H1 (cell line): ENCODE data around the gene SYCE3. TPM values are rescaled to one million over a fixed set of nuclear protein-coding genes. Genes with fewer than 3 reads are reported as not detected.

Source experiments
- CTCF ChIA-PET: fragments of 300-600 bp; sonication (Branson Sonifier 250); formaldehyde crosslinking; loops from one replicate; lab custom pipeline; 2021; ENCODE audit not compliant: partially characterized antibody; lab: Charles Lee
- POLR2A ChIA-PET: fragments of 300-600 bp; sonication (Branson Sonifier 250); formaldehyde crosslinking; loops from one replicate; lab custom pipeline; 2021; ENCODE audit warnings: inconsistent platforms; ENCODE audit not compliant: partially characterized antibody; lab: Charles Lee
- DNase-seq, 2 experiments: peaks; one replicate each; pipeline versions ENCODE4 v3.0.0 to v3.0.0-alpha.2; 2010 to 2022; ENCODE audit warnings: low spot score in 2 of 2, low read depth in 1 of 2, mixed read lengths in 1 of 2
- FAIRE-seq: peaks from 2 replicates; lab custom pipeline; 2011; peaks lifted over from hg19 to GRCh38; lab: Jason Lieb, UNC
- H2AFZ ChIP-seq: 2 replicates; pipeline ENCODE4 v1.8.1; 2012; ENCODE audit warnings: low read length, inconsistent platforms
- H2AK5ac ChIP-seq: 2 replicates; pipeline ENCODE4 v1.6.1; 2013; ENCODE audit warnings: low read depth, low read length
- H2BK120ac ChIP-seq: replicated peaks from 2 replicates; pipeline ENCODE3; 2013; ENCODE audit warnings: low read depth, low read length, inconsistent platforms
- H2BK12ac ChIP-seq: 2 replicates; pipeline ENCODE4 v1.6.1; 2013; ENCODE audit warnings: low read depth, low read length
- H2BK15ac ChIP-seq: 2 replicates; pipeline ENCODE4 v1.6.1; 2013; ENCODE audit warnings: low read length
- H2BK20ac ChIP-seq: 2 replicates; pipeline ENCODE4 v1.6.1; 2013; ENCODE audit warnings: low read length
- H2BK5ac ChIP-seq: 2 replicates; pipeline ENCODE4 v1.6.1; 2013; ENCODE audit warnings: low read depth, low read length
- H3K14ac ChIP-seq: 2 replicates; pipeline ENCODE4 v1.6.1; 2013; ENCODE audit warnings: inconsistent platforms; ENCODE audit not compliant: insufficient read length
- H3K18ac ChIP-seq: 2 replicates; pipeline ENCODE4 v1.6.1; 2013; ENCODE audit warnings: low read length; ENCODE audit errors: extremely low read depth
- H3K23ac ChIP-seq: 2 replicates; pipeline ENCODE4 v1.6.1; 2013; ENCODE audit warnings: inconsistent platforms; ENCODE audit not compliant: insufficient read length
- H3K23me2 ChIP-seq: 2 replicates; pipeline ENCODE4 v1.6.1; 2013; ENCODE audit warnings: low read depth, low read length
- H3K27ac ChIP-seq: 2 replicates; pipeline ENCODE4 v1.6.1; 2011; ENCODE audit warnings: low read depth, low read length, inconsistent platforms
- H3K27me3 ChIP-seq, 4 experiments: replicated peaks in 1 of 4; 1 replicate in 1 of 4; 2 replicates in 3 of 4; pipeline versions ENCODE4 v1.6.1 to v1.8.1; 2011 to 2013; ENCODE audit warnings: low read length in 3 of 4, mild to moderate bottlenecking in 3 of 4, inconsistent platforms in 2 of 4, mixed read lengths in 2 of 4, moderate library complexity in 1 of 4; ENCODE audit not compliant: control insufficient read depth in 3 of 4, insufficient read depth in 3 of 4; ENCODE audit errors: extremely low read depth in 1 of 4
- H3K36me3 ChIP-seq, 4 experiments: 2 replicates each; pipeline versions ENCODE4 v1.6.1 to v1.8.1; 2011 to 2013; ENCODE audit warnings: mild to moderate bottlenecking in 4 of 4, low read length in 3 of 4, moderate library complexity in 2 of 4, control low read depth in 1 of 4, inconsistent platforms in 1 of 4; ENCODE audit not compliant: insufficient read depth in 4 of 4, control insufficient read depth in 2 of 4
- H3K4ac ChIP-seq: replicated peaks from 2 replicates; pipeline ENCODE3; 2013; ENCODE audit warnings: low read length, low read depth, mixed read lengths, inconsistent platforms; ENCODE audit not compliant: insufficient read length
- H3K4me1 ChIP-seq, 4 experiments: replicated peaks in 1 of 4; 1 replicate in 1 of 4; 2 replicates in 3 of 4; pipeline versions ENCODE4 v1.6.1 to v1.8.1; 2011 to 2013; ENCODE audit warnings: low read length in 3 of 4, inconsistent platforms in 2 of 4, mixed read lengths in 1 of 4; ENCODE audit not compliant: insufficient read depth in 4 of 4, control insufficient read depth in 3 of 4
- H3K4me2 ChIP-seq, 2 experiments: 2 replicates each; pipeline versions ENCODE4 v1.6.1 to v1.8.1; 2011 to 2013; ENCODE audit warnings: low read depth in 2 of 2, low read length in 2 of 2, control low read depth in 1 of 2, inconsistent platforms in 1 of 2, mild to moderate bottlenecking in 1 of 2; ENCODE audit not compliant: insufficient read depth in 1 of 2
- H3K4me3 ChIP-seq, 4 experiments: fragments of 200-600, 300-600 bp in 1 of 4; sonication (generic), shearing (Covaris generic), sonication (Bioruptor Twin) in 1 of 4; 2 replicates each; pipeline versions ENCODE4 v1.5.1 to v1.8.1; 2011 to 2016; ENCODE audit warnings: low read length in 4 of 4, low read depth in 3 of 4, control low read depth in 2 of 4, inconsistent platforms in 2 of 4, mild to moderate bottlenecking in 2 of 4, mixed read lengths in 1 of 4, moderate library complexity in 1 of 4; ENCODE audit not compliant: insufficient read depth in 2 of 4; ENCODE audit errors: extremely low read depth in 1 of 4
- H3K56ac ChIP-seq: replicated peaks from 2 replicates; pipeline ENCODE3; 2013; ENCODE audit warnings: low read depth, mild to moderate bottlenecking, mixed read lengths, low read length, inconsistent platforms; ENCODE audit not compliant: insufficient read length
- H3K79me1 ChIP-seq: 2 replicates; pipeline ENCODE4 v1.6.1; 2013; ENCODE audit warnings: low read depth, low read length, control low read depth
- H3K79me2 ChIP-seq, 2 experiments: 2 replicates each; pipeline versions ENCODE4 v1.6.1 to v1.8.1; 2012 to 2013; ENCODE audit warnings: low read length in 2 of 2, mild to moderate bottlenecking in 2 of 2, inconsistent platforms in 1 of 2; ENCODE audit not compliant: insufficient read depth in 2 of 2, control insufficient read depth in 1 of 2
- H3K9ac ChIP-seq, 4 experiments: replicated peaks in 1 of 4; 1 replicate in 1 of 4; 2 replicates in 3 of 4; pipeline versions ENCODE4 v1.6.1 to v1.8.1; 2011 to 2013; ENCODE audit warnings: low read depth in 3 of 4, low read length in 3 of 4, control low read depth in 2 of 4, mild to moderate bottlenecking in 2 of 4, moderate library complexity in 2 of 4, inconsistent platforms in 1 of 4; ENCODE audit errors: extremely low read depth in 1 of 4
- H3K9me3 ChIP-seq, 2 experiments: 2 replicates each; pipeline versions ENCODE4 v1.6.1 to v1.8.1; 2012 to 2013; ENCODE audit warnings: mild to moderate bottlenecking in 2 of 2, moderate library complexity in 2 of 2, control low read depth in 1 of 2, inconsistent platforms in 1 of 2, low read depth in 1 of 2, low read length in 1 of 2, mixed read lengths in 1 of 2; ENCODE audit not compliant: insufficient read depth in 2 of 2
- H4K20me1 ChIP-seq, 2 experiments: replicated peaks in 1 of 2; 2 replicates each; pipeline versions ENCODE3 to v1.8.1; 2011 to 2013; ENCODE audit warnings: inconsistent platforms in 2 of 2, low read length in 2 of 2, mild to moderate bottlenecking in 1 of 2; ENCODE audit not compliant: insufficient read depth in 2 of 2, control insufficient read depth in 1 of 2
- H4K5ac ChIP-seq: 2 replicates; pipeline ENCODE4 v1.6.1; 2013; ENCODE audit warnings: low read length, low read depth, mixed read lengths, inconsistent platforms; ENCODE audit not compliant: insufficient read length
- H4K8ac ChIP-seq: 2 replicates; pipeline ENCODE4 v1.8.0; 2013; ENCODE audit warnings: mild to moderate bottlenecking, moderate library complexity, low read length, inconsistent platforms; ENCODE audit not compliant: insufficient read depth; ENCODE audit errors: extremely low read depth
- H4K91ac ChIP-seq: replicated peaks from 2 replicates; pipeline ENCODE3; 2013; ENCODE audit warnings: low read length, mixed read lengths, inconsistent platforms; ENCODE audit not compliant: insufficient read length
- ATF2 ChIP-seq: IDR thresholded peaks from 2 replicates; pipeline ENCODE4 v1.6.1; 2012; ENCODE audit warnings: low read length, inconsistent platforms
- FOSL1 ChIP-seq: IDR thresholded peaks from 2 replicates; pipeline ENCODE4 v1.6.1; 2011; ENCODE audit warnings: mild to moderate bottlenecking, low read depth, low read length, moderate library complexity; ENCODE audit not compliant: insufficient read depth
- WGBS, 2 experiments: shearing (Covaris generic) in 1 of 2; methylation state at CpG; one replicate each; pipeline versions ENCODE4 v1.1.6 to v1.1.7; 2013 to 2015; ENCODE audit warnings: low lambda C conversion rate in 2 of 2, mixed read lengths in 2 of 2, inconsistent platforms in 1 of 2, low coverage in 1 of 2, missing lambda C conversion rate in 1 of 2; ENCODE audit not compliant: insufficient replicate concordance in 2 of 2, insufficient coverage in 1 of 2, insufficient read length in 1 of 2; ENCODE audit errors: extremely low coverage in 1 of 2, missing lambda C conversion rate in 1 of 2; 5-methylcytosine and 5-hydroxymethylcytosine counted together
- polyA plus RNA-seq, 7 experiments: library from polyadenylated mRNA; depleted of rRNA in 3 of 7; stranded (reverse) in 5 of 7; unstranded in 2 of 7; fragments of >200 nt in 5 of 7; fragments of 200-250 nt in 2 of 7; gene quantifications; 1 replicate in 5 of 7; 2 replicates in 1 of 7; 4 replicates in 1 of 7; pipeline versions ENCODE4 v1.2.1 to v1.2.3, GENCODE V29; 2011 to 2013; ENCODE audit warnings: missing spikeins in 2 of 7, mixed read lengths in 2 of 7
- total RNA-seq: library from RNA; stranded (reverse); fragmentation: NEBNext Ultra II Directional; extraction: Animal tissue kit (Norgen Biotek cat#: 25700); gene quantifications from 2 replicates; pipeline ENCODE4 v1.2.1, GENCODE V29; 2021

SYCE3 gene
- total and polyA plus RNA-seq, 2 of the 8 experiments (the other 6 are each of a cell fraction or from before 2014, with no cell fraction given): 1.9 TPM; not detected in 1

GRCh38 chr22:50502096-50502495 is 60.6 kb downstream of the SYCE3 start:
- Histone ChIP-seq H4K20me1 (peaks cover 0 to 13% of the 10 kb centered on the region in 2 experiments), H3K27me3 (no peaks in the 10 kb centered on the region), H2BK20ac (no peak overlapping the region), H4K91ac (no peak overlapping the region), H2BK15ac (no peak overlapping the region), H3K4me2 (no peak overlapping the region), H3K4me3 (no peak overlapping the region), H3K36me3 (peaks cover 0 to 15% (median 0%) of the 10 kb centered on the region in 4 experiments; a peak in 2 of 8 replicates), H2BK120ac (no peak overlapping the region), H3K79me1 (peaks cover 3% of the 10 kb centered on the region; the same call in 1 of the 2 replicates), H4K8ac (no peak overlapping the region), H3K4ac (no peak overlapping the region), H2BK12ac (no peak overlapping the region), H4K5ac (no peak overlapping the region), H3K18ac (no peak overlapping the region), H2AK5ac (no peak overlapping the region), H3K14ac (no peak overlapping the region), H3K56ac (no peak overlapping the region), H3K23ac (no peak overlapping the region), H3K4me1 (peaks cover 0 to 8% (median 4%) of the 10 kb centered on the region in 4 experiments; a peak in 5 of 7 replicates), H3K9ac (no peak overlapping the region), H3K9me3 (no peaks in the 10 kb centered on the region), H2BK5ac (no peak overlapping the region), H3K23me2 (peaks cover 5% of the 10 kb centered on the region; the same call in 1 of the 2 replicates), H3K79me2 (no peaks in the 10 kb centered on the region), H2AFZ (no peak overlapping the region), H3K27ac (no peak overlapping the region)
- 86% methylated on average over 6 of the region's 6 CpGs; no CpG with 5 or more reads in 1 of the 2 experiments for whole genome bisulfite sequencing, 2 experiments
- ChIA-PET POLR2A (interaction anchor here (1.1 to 3.4 kb wide), 2 partner anchors 11 to 18 kb away, joined by 3 to 21 read pairs; no protein-coding TSS in a partner anchor), CTCF (interaction anchor here (0.7 to 2.7 kb wide), 7 partner anchors 10 to 190 kb away, joined by 3 to 11 read pairs (median 4); partner anchors contain the start of gene MIOX)
- FAIRE-seq (no peak), DNase-seq (no peak)
- TF ChIP-seq FOSL1: no peak
- no peak for TF ChIP-seq ATF2
